NT2/D1 (cell line): ENCODE measurements around the gene LENG1.

Experiments
- SUZ12 ChIP-seq: IDR thresholded peaks from 2 replicates; pipeline ENCODE4 v1.6.1; 2011; ENCODE audit not compliant: insufficient read length, insufficient read depth; ENCODE audit errors: extremely low read depth
- YY1 ChIP-seq: IDR thresholded peaks from 2 replicates; pipeline ENCODE4 v1.6.1; 2011; ENCODE audit not compliant: insufficient read length, insufficient read depth

DNA sequence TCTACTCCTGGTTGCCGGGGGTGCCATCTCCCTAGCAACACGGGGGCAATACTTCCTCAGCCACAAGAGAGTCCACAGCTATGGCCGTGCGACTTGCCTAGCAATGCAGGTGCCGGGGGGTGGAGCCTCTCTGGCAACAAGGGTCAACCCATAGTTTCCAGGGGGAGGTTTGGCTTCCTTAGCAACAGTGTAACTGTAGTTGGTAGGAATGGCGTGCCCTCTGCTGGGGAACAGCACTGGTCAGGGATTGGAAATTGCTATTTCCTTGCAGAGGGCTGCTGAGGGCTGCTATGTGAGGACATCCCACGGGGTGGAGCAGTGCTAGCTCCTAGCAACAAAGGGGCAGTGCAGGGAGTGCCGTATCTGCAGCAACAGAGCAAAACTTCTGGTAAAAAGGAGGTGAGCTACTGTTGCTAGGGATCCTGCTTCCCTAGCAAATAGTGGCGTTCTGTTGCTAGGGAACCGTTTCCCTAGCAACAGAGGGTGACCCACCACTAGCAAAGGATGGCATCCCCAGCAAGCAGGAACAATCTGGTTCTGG lies 20.5 kb upstream of the LENG1 start:
- TF ChIP-seq SUZ12, result no peak
- no peak for TF ChIP-seq YY1
